Neural progenitor cell (in vitro differentiated cells): ENCODE measurements around the gene ARPC4. TPM values are rescaled to one million over a fixed set of nuclear protein-coding genes. Genes with fewer than 3 reads are reported as not detected.

ENCODE experiments used
- DNase-seq: peaks from one replicate; pipeline ENCODE4 v3.0.0-alpha.2; 2016; ENCODE audit warnings: low spot score
- H2AFZ ChIP-seq: fragments of 200-600 bp; sonication (generic); replicated peaks from 2 replicates; pipeline ENCODE4 v1.6.1; 2016; ENCODE audit warnings: antibody characterized with exemption
- H3F3A ChIP-seq: fragments of 200-600 bp; sonication (generic); 2 replicates; pipeline ENCODE4 v1.6.1; 2016; ENCODE audit warnings: antibody characterized with exemption, low read depth
- H3K27ac ChIP-seq: fragments of 200-600 bp; sonication (generic); 2 replicates; pipeline ENCODE4 v1.5.1; 2016; ENCODE audit warnings: mild to moderate bottlenecking
- H3K27me3 ChIP-seq: fragments of 200-600 bp; sonication (generic); 2 replicates; pipeline ENCODE4 v1.6.1; 2016; ENCODE audit warnings: mild to moderate bottlenecking, moderate library complexity
- H3K36me3 ChIP-seq: fragments of 200-600 bp; sonication (generic); 2 replicates; pipeline ENCODE4 v1.5.1; 2016
- H3K4me1 ChIP-seq: fragments of 200-600 bp; sonication (generic); 2 replicates; pipeline ENCODE4 v1.6.1; 2016; ENCODE audit warnings: mixed run types
- H3K4me2 ChIP-seq: fragments of 200-600 bp; sonication (generic); 2 replicates; pipeline ENCODE4 v1.6.1; 2016
- H3K4me3 ChIP-seq: fragments of 200-600 bp; sonication (generic); 2 replicates; pipeline ENCODE4 v1.5.1; 2016
- H3K79me2 ChIP-seq: fragments of 200-600 bp; sonication (generic); 2 replicates; pipeline ENCODE4 v1.6.1; 2016; ENCODE audit warnings: low read depth
- H3K9ac ChIP-seq: fragments of 200-600 bp; sonication (generic); 2 replicates; pipeline ENCODE4 v1.6.1; 2016
- H3K9me3 ChIP-seq: fragments of 200-600 bp; sonication (generic); 2 replicates; pipeline ENCODE4 v1.5.1; 2016; ENCODE audit warnings: low read depth
- H4K20me1 ChIP-seq: fragments of 200-600 bp; sonication (generic); 2 replicates; pipeline ENCODE4 v1.6.1; 2016; ENCODE audit warnings: low read depth
- H3K27ac Mint-ChIP-seq: 3 replicates; pipeline ENCODE4 v1.8.0; 2021; ENCODE audit warnings: mixed read lengths
- H3K27me3 Mint-ChIP-seq: 2 replicates; pipeline ENCODE4 v1.8.0; 2022; ENCODE audit warnings: low read depth, mild to moderate bottlenecking, inconsistent platforms, moderate library complexity, mixed read lengths; ENCODE audit not compliant: insufficient read depth
- H3K36me3 Mint-ChIP-seq: 3 replicates; pipeline ENCODE4 v1.8.0; 2021; ENCODE audit warnings: mixed read lengths
- H3K4me1 Mint-ChIP-seq: 3 replicates; pipeline ENCODE4 v1.8.0; 2021; ENCODE audit warnings: mixed read lengths
- H3K4me3 Mint-ChIP-seq: 3 replicates; pipeline ENCODE4 v1.8.0; 2021; ENCODE audit warnings: mild to moderate bottlenecking, moderate library complexity, mixed read lengths
- H3K9me3 Mint-ChIP-seq: 3 replicates; pipeline ENCODE4 v1.8.0; 2020; ENCODE audit warnings: mixed read lengths
- EZH2 ChIP-seq: fragments of 200-600 bp; sonication (generic); IDR thresholded peaks from 2 replicates; pipeline ENCODE4 v1.6.1; 2017; ENCODE audit warnings: antibody characterized with exemption, mild to moderate bottlenecking, moderate library complexity
- EZH2phosphoT487 ChIP-seq: fragments of 200-600 bp; sonication (generic); IDR thresholded peaks from 2 replicates; pipeline ENCODE4 v1.6.1; 2017; ENCODE audit warnings: antibody characterized with exemption
- total RNA-seq: library from RNA; depleted of rRNA; stranded (reverse); fragments of >200 nt; gene quantifications from 2 replicates; pipeline ENCODE4 v1.2.3, GENCODE V29; 2015; ENCODE audit warnings: low replicate concordance
- TF ChIP-seq, protein P1 (sequence below): fragments of 200-600 bp; sonication (generic); IDR thresholded peaks from 2 replicates; pipeline ENCODE4 v1.5.1; 2017; ENCODE audit warnings: antibody characterized with exemption, mild to moderate bottlenecking

The ARPC4 gene
- total RNA-seq, 1 donor from 2014 or later = 126 TPM

DNA sequence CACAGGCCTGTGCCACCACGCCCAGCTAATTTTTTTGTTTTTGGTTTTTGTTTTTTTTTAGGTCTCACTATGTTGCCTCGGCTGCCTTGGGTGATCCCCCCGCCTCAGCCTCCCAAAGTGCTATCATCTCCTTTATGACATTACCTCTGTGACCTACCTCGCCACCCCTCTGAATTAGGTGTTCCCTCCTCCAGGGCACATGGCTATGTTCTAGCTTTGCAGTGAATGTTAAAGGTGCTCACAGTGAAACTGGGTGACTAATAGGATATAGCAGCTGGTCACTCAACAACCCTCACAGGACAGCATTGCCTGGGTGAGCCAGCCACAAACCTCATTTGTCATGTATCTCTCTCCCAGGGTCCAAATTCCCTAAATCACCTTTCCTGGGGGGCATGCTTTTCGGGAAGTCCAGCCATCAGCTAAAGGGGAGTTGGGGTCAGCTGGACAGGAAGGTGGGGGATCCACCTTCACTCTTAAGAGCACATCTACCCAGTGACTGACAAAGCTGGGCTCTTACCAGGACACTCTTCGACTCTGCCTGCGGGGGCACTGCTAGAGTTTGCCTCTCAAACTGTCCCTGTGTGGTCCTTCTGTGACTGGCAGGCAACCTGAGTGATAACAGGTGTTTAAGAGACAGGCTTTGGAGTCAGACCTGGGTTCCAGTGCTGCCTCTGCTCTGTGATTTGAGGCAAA lies 15.6 kb downstream of the ARPC4 start:
- H3K27me3 Mint-ChIP-seq = peaks cover 2% of the 10 kb centered on the region
- Histone ChIP-seq H4K20me1 (no peaks in the 10 kb centered on the region), H3K27me3 (peaks cover 14% of the 10 kb centered on the region), H3K9me3 (no peaks in the 10 kb centered on the region), H3K36me3 (no peaks in the 10 kb centered on the region), H3K79me2 (no peaks in the 10 kb centered on the region), H3K27ac (no peak overlapping the region), H3F3A (peaks cover 42% of the 10 kb centered on the region), H2AFZ (no peak overlapping the region), H3K4me2 (peak overlapping the region; percentile 90), H3K4me1 (peaks cover 35% of the 10 kb centered on the region), H3K9ac (no peak overlapping the region), H3K4me3 (no peak overlapping the region)
- DNase-seq = peak; percentile 77
- TF ChIP-seq EZH2 = no peak
- TF ChIP-seq EZH2phosphoT487 = no peak
- TF ChIP-seq, protein P1, sequence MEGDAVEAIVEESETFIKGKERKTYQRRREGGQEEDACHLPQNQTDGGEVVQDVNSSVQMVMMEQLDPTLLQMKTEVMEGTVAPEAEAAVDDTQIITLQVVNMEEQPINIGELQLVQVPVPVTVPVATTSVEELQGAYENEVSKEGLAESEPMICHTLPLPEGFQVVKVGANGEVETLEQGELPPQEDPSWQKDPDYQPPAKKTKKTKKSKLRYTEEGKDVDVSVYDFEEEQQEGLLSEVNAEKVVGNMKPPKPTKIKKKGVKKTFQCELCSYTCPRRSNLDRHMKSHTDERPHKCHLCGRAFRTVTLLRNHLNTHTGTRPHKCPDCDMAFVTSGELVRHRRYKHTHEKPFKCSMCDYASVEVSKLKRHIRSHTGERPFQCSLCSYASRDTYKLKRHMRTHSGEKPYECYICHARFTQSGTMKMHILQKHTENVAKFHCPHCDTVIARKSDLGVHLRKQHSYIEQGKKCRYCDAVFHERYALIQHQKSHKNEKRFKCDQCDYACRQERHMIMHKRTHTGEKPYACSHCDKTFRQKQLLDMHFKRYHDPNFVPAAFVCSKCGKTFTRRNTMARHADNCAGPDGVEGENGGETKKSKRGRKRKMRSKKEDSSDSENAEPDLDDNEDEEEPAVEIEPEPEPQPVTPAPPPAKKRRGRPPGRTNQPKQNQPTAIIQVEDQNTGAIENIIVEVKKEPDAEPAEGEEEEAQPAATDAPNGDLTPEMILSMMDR = peak; percentile 52
- H3K36me3 Mint-ChIP-seq = peaks cover 13% of the 10 kb centered on the region
- H3K27ac Mint-ChIP-seq = peak overlapping the region; percentile 82
- peaks cover 30% of the 10 kb centered on the region for H3K4me1 Mint-ChIP-seq
- no peak overlapping the region for H3K4me3 Mint-ChIP-seq
- no peaks in the 10 kb centered on the region for H3K9me3 Mint-ChIP-seq

DNA sequence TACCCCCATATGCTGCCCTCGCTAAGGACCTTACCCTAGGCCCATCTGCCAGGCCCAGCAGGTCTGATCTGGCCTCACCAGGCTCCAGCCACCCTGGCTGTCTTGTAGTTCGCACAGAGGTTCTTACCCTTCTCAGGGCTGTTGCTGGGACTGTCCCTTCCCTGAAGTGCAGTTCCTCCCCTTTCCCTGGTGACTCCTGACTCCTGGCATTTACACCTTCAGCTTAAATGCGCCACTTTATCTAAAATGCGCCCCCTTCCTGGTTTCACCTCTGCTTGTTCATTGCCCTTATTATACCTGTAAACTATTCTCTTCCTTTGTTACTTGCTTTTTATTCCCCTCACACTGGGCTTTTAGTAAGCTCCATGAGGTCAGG lies 16.3 kb downstream of the ARPC4 start:
- Histone ChIP-seq H3K4me3 (peak overlapping the region; percentile 69), H3K4me2 (peak overlapping the region; percentile 90), H3K4me1 (peaks cover 35% of the 10 kb centered on the region), H3K9ac (no peak overlapping the region), H3K27me3 (peaks cover 14% of the 10 kb centered on the region), H3K9me3 (no peaks in the 10 kb centered on the region), H2AFZ (no peak overlapping the region), H4K20me1 (no peaks in the 10 kb centered on the region), H3K27ac (no peak overlapping the region), H3K79me2 (no peaks in the 10 kb centered on the region), H3F3A (peaks cover 42% of the 10 kb centered on the region), H3K36me3 (no peaks in the 10 kb centered on the region)
- H3K36me3 Mint-ChIP-seq = peaks cover 8% of the 10 kb centered on the region
- H3K27ac Mint-ChIP-seq = peak overlapping the region; percentile 44
- peaks cover 30% of the 10 kb centered on the region for H3K4me1 Mint-ChIP-seq
- TF ChIP-seq, protein P1 = no peak
- TF ChIP-seq EZH2phosphoT487 (no peak), EZH2 (no peak)
- no peaks in the 10 kb centered on the region for H3K9me3 Mint-ChIP-seq
- H3K27me3 Mint-ChIP-seq = peaks cover 2% of the 10 kb centered on the region
- H3K4me3 Mint-ChIP-seq = peak overlapping the region; percentile 83
- DNase-seq = no peak

DNA sequence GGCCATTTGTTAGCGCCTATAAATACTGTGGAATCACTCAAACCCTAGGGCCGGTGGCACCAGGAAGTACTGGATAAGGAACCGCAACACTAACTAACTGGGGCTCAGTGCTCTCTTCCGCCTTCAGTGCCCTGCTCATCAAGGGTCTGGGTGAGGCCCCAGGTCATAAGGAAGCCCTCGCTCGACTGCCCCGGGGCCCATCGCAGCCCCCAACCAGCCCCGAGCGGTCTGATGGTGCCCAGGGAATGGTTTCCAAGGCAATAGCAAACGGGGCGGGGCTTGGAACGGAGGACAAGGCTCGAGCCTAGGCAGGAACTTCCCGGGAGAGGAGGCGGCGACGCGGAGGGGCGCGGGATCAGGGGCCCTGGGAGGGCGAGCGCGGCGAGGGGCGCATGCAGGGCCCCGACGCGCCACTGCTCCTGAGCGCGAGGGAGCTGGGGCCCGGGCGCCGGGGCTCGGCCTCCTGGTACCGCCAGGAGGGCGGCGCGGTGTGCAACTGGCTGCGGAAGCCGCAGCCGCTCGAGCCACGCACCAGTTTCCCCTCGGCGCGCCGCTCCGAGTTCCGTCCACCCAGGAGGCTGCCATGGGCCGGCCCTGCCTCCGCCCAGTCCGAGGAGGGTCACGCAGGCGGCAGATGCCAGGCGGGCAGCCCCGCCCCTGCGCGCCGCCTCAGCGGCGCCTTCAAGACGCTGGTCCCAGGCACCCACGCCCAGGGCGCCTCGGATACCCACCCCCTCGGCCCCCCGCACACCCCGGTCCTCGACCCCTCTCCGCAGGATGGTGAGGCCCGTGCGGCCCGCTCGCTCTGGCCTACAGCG lies 16.9 kb downstream of the ARPC4 start, which contains the start of gene TTLL3:
TSS of gene TTLL3 (plus strand) at position 648 of the 818 bp plus-strand sequence. CDS start 400 bp downstream, outside the sequence.
- H3K4me2 ChIP-seq = peak within 1 kb of the TSS; percentile 90
- Mint-ChIP-seq H3K4me3 (peak within 1 kb of the TSS; percentile 83), H3K4me1 (peaks cover 30% of the 10 kb centered on the region), H3K36me3 (peaks cover 5% of the 10 kb centered on the region), H3K9me3 (no peaks in the 10 kb centered on the region), H3K27me3 (peaks cover under 1% of the 10 kb centered on the region), H3K27ac (peak within 1 kb of the TSS; percentile 85)
- H3K4me1 ChIP-seq = peaks cover 35% of the 10 kb centered on the region
- DNase-seq = peak; percentile 87
- TF ChIP-seq, protein P1 = no peak
- TF ChIP-seq EZH2 = peak; percentile 11
- H3F3A ChIP-seq = peaks cover 42% of the 10 kb centered on the region
- H2AFZ ChIP-seq = peak within 1 kb of the TSS; percentile 85
- H3K27ac ChIP-seq = no peak within 1 kb of the TSS
- H3K9me3 ChIP-seq = no peaks in the 10 kb centered on the region
- H3K79me2 ChIP-seq = no peaks in the 10 kb centered on the region
- peak within 1 kb of the TSS; percentile 69 for H3K4me3 ChIP-seq
- no peaks in the 10 kb centered on the region for H4K20me1 ChIP-seq
- H3K36me3 ChIP-seq = no peaks in the 10 kb centered on the region
- H3K27me3 ChIP-seq = peaks cover 14% of the 10 kb centered on the region
- peak within 1 kb of the TSS; percentile 36 for H3K9ac ChIP-seq
